GM21381 (cell line): Measurements from ENCODE around the gene TAF1A.

Source experiments
- ATAC-seq: cut with Tn5 transposase; IDR thresholded peaks from one replicate; pipeline ENCODE4 v1.9.1; 2021; ENCODE audit warnings: mild to moderate bottlenecking, moderate library complexity; ENCODE audit not compliant: unreplicated experiment

Gene TAF1A

GRCh38 chr1:222600281-222600680 is 10.5 kb upstream of the TAF1A start:
- no peak for ATAC-seq

- no peak for ATAC-seq
Observed at GRCh38 chr1:222596696-222597095, 7.0 kb upstream of the TAF1A start.

GRCh38 chr1:222594789-222595188 is 5.1 kb upstream of the TAF1A start:
- ATAC-seq, result no peak

- ATAC-seq, result no peak
Observed at GRCh38 chr1:222592171-222592570, 2.4 kb upstream of the TAF1A start.

- ATAC-seq, result no peak
Observed at GRCh38 chr1:222588135-222588534, 1.6 kb downstream of the TAF1A start.

GRCh38 chr1:222586842-222587241 is 2.9 kb downstream of the TAF1A start:
- no peak for ATAC-seq

GRCh38 chr1:222583079-222583478 is 6.7 kb downstream of the TAF1A start:
- ATAC-seq, result peak; percentile 89

GRCh38 chr1:222582099-222582774 is 7.5 kb downstream of the TAF1A start:
- ATAC-seq, result peak; percentile 47

GRCh38 chr1:222579316-222579715 is 10.4 kb downstream of the TAF1A start:
- no peak for ATAC-seq

- no peak for ATAC-seq
Observed at GRCh38 chr1:222570837-222571236, 18.9 kb downstream of the TAF1A start.

- no peak for ATAC-seq
Observed at GRCh38 chr1:222561656-222562055, 28.1 kb downstream of the TAF1A start.

- ATAC-seq, result no peak
Observed at GRCh38 chr1:222557574-222557973, 32.2 kb downstream of the TAF1A start.

GRCh38 chr1:222557148-222557547 is 32.6 kb downstream of the TAF1A start:
- ATAC-seq, result no peak

GRCh38 chr1:222555992-222556615 is 33.6 kb downstream of the TAF1A start:
- ATAC-seq, result no peak

GRCh38 chr1:222554177-222554576 is 35.6 kb downstream of the TAF1A start:
- ATAC-seq, result no peak

- no peak for ATAC-seq
Observed at GRCh38 chr1:222552882-222553281, 36.9 kb downstream of the TAF1A start.

- no peak for ATAC-seq
Observed at GRCh38 chr1:222547944-222548671, 41.6 kb downstream of the TAF1A start, which contains the start of gene HHIPL2. Gene HHIPL2 (minus strand): TSS chr1:222548104. CDS start chr1:222548044, 60 bp downstream.

GRCh38 chr1:222547260-222547614 is 42.5 kb downstream of the TAF1A start:
- no peak for ATAC-seq

GRCh38 chr1:222546548-222547259 is 43.0 kb downstream of the TAF1A start:
- no peak for ATAC-seq

GRCh38 chr1:222546091-222546490 is 43.6 kb downstream of the TAF1A start:
- ATAC-seq, result no peak

- ATAC-seq, result no peak
Observed at GRCh38 chr1:222543817-222544216, 45.9 kb downstream of the TAF1A start.
